ENCODE measurements around the gene KIAA1143. TPM values are rescaled to one million over a fixed set of nuclear protein-coding genes. Genes with fewer than 3 reads are reported as not detected.

The KIAA1143 gene
- total and polyA plus RNA-seq, 2 donors (not counting 1 experiment from before 2014, with no cell fraction given), result 5.3 to 29.4 TPM

- no peak overlapping the region for H3K9ac ChIP-seq (ENCODE audit: low read length)
- H3K4me1 Mint-ChIP-seq, result no peaks in the 10 kb centered on the region
- H3K4me1 ChIP-seq (ENCODE audit: control insufficient read depth in 2 of 2, insufficient read depth in 2 of 2, low read length in 2 of 2), result no peaks in the 10 kb centered on the region
- H3K9me3 Mint-ChIP-seq (ENCODE audit: insufficient read depth), result no peaks in the 10 kb centered on the region
- H3K36me3 ChIP-seq (replicated peaks in 1 of 2; ENCODE audit: control extremely low read depth in 1 of 2, control insufficient read depth in 1 of 2, extremely low read depth in 1 of 2, insufficient read depth in 2 of 2, low read length in 1 of 2), result peaks cover 0 to 2% of the 10 kb centered on the region in 2 experiments
- H3K4me3 ChIP-seq (ENCODE audit: control extremely low read depth in 1 of 5, extremely low read depth in 1 of 5, insufficient read depth in 1 of 5, low read depth in 2 of 5, low read length in 4 of 5), result no peak overlapping the region
- ChIA-PET POLR2A (no interaction called here), CTCF (no interaction called here)
- H3K27ac ChIP-seq (ENCODE audit: low read length in 2 of 2), result no peak overlapping the region
- ATAC-seq (ENCODE audit: low read depth) (no peak), DNase-seq (no peak)
- H3K27me3 ChIP-seq (replicated peaks in 1 of 4; ENCODE audit: control extremely low read depth in 1 of 4, control insufficient read depth in 3 of 4, insufficient read depth in 4 of 4, low read length in 3 of 4), result no peaks in the 10 kb centered on the region
- no peak overlapping the region for H3K27ac Mint-ChIP-seq
- H3K4me3 Mint-ChIP-seq, result no peak overlapping the region
- no peak for TF ChIP-seq CTCF (IDR thresholded peaks at IDR 0.05)
- TF ChIP-seq EZH2 (IDR thresholded peaks at IDR 0.05; ENCODE audit: borderline replicate concordance, insufficient read depth, low read depth, low read length, poor library complexity, severe bottlenecking), result no peak
- no peak overlapping the region for H2AFZ ChIP-seq (ENCODE audit: insufficient read depth, low read depth, low read length, poor library complexity, severe bottlenecking)
- intact Hi-C loops (cut with micrococcal nuclease), result no loop called here
- no peaks in the 10 kb centered on the region for H3K27me3 Mint-ChIP-seq
- WGBS (ENCODE audit: insufficient coverage), result no CpG with 5 or more reads among the region's 2 CpGs
- H3K4me2 ChIP-seq (replicated peaks; ENCODE audit: low read depth, low read length, poor library complexity, severe bottlenecking), result no peak overlapping the region
- no peaks in the 10 kb centered on the region for H4K20me1 ChIP-seq (ENCODE audit: control insufficient read depth, insufficient read depth, low read length, poor library complexity, severe bottlenecking)
- H3K79me2 ChIP-seq (ENCODE audit: control insufficient read depth, insufficient read depth, low read length), result no peaks in the 10 kb centered on the region
- H3K9me3 ChIP-seq (ENCODE audit: control extremely low read depth in 1 of 3, control insufficient read depth in 2 of 3, insufficient read depth in 1 of 3, low read length in 2 of 3), result no peaks in the 10 kb centered on the region
Measured at GRCh38 chr3:44803298-44803697, 41.9 kb upstream of the KIAA1143 start.

GRCh38 chr3:44802011-44802410 is 40.6 kb upstream of the KIAA1143 start:
- Histone ChIP-seq H3K4me2 (replicated peaks; ENCODE audit: low read depth, low read length, poor library complexity, severe bottlenecking) (no peak overlapping the region), H3K27me3 (replicated peaks in 1 of 4; ENCODE audit: control extremely low read depth in 1 of 4, control insufficient read depth in 3 of 4, insufficient read depth in 4 of 4, low read length in 3 of 4) (no peaks in the 10 kb centered on the region), H3K9ac (ENCODE audit: low read length) (no peak overlapping the region), H3K27ac (ENCODE audit: low read length in 2 of 2) (no peak overlapping the region), H3K79me2 (ENCODE audit: control insufficient read depth, insufficient read depth, low read length) (no peaks in the 10 kb centered on the region), H4K20me1 (ENCODE audit: control insufficient read depth, insufficient read depth, low read length, poor library complexity, severe bottlenecking) (no peaks in the 10 kb centered on the region), H3K36me3 (replicated peaks in 1 of 2; ENCODE audit: control extremely low read depth in 1 of 2, control insufficient read depth in 1 of 2, extremely low read depth in 1 of 2, insufficient read depth in 2 of 2, low read length in 1 of 2) (peaks cover 0 to 2% of the 10 kb centered on the region in 2 experiments), H2AFZ (ENCODE audit: insufficient read depth, low read depth, low read length, poor library complexity, severe bottlenecking) (no peak overlapping the region), H3K9me3 (ENCODE audit: control extremely low read depth in 1 of 3, control insufficient read depth in 2 of 3, insufficient read depth in 1 of 3, low read length in 2 of 3) (no peaks in the 10 kb centered on the region), H3K4me1 (ENCODE audit: control insufficient read depth in 2 of 2, insufficient read depth in 2 of 2, low read length in 2 of 2) (no peaks in the 10 kb centered on the region), H3K4me3 (ENCODE audit: control extremely low read depth in 1 of 5, extremely low read depth in 1 of 5, insufficient read depth in 1 of 5, low read depth in 2 of 5, low read length in 4 of 5) (no peak overlapping the region)
- no CpG with 5 or more reads among the region's 2 CpGs for WGBS (ENCODE audit: insufficient coverage)
- Mint-ChIP-seq H3K9me3 (ENCODE audit: insufficient read depth) (no peaks in the 10 kb centered on the region), H3K27ac (no peak overlapping the region), H3K4me1 (no peaks in the 10 kb centered on the region), H3K27me3 (no peaks in the 10 kb centered on the region), H3K4me3 (no peak overlapping the region)
- ATAC-seq (ENCODE audit: low read depth), result no peak
- no peak for TF ChIP-seq EZH2 (IDR thresholded peaks at IDR 0.05; ENCODE audit: borderline replicate concordance, insufficient read depth, low read depth, low read length, poor library complexity, severe bottlenecking)
- TF ChIP-seq CTCF (IDR thresholded peaks at IDR 0.05), result no peak
- intact Hi-C loops (cut with micrococcal nuclease), result no loop called here
- ChIA-PET CTCF (no interaction called here), POLR2A (no interaction called here)
- DNase-seq, result no peak

Data from B cell (primary cell).